Measurements from ENCODE around the gene MICAL2.

MICAL2 gene

DNA sequence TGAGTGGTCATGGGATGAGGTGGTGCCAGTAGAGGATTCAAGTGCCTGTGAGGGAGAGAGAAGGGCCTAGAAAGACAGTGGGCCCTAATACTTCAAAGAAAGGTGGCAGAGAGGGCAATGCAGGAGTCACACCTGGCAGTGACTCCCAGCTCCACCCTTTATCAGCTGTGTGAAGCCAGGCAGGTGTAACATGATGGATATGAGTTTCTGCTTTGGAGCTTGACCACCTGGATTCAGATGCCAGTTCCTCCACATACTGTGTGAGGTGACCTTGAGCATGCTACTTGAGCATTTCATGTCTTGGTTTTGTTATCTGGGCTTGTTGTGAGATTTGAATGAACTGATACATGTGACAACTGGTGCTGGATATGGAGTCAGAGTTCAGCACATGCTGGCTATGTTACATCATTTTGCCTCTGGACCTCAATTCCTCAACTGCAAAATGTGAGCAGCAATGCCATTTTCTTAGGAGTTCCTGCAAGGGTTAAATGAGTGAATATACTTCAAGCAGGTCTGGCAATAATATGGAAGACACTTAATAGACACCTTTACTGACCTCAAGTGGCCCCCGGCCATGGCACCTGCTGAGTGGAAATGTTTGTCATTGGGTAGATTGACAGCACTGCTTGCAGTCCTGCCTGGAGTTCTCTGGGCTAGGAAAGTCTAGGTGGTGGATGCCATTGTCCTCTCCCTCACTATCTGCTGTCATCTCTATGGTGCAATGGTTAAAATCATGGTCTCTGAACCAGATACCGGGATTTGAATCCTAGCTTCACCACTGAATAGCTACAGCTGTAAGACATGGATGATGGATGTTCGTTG is 83.3 kb downstream of the MICAL2 start:
- Histone ChIP-seq H3K36me3 (ENCODE audit: control insufficient read depth in 2 of 2, insufficient read depth in 2 of 2, low read length in 2 of 2) (peaks cover 5 to 16% of the 10 kb centered on the region in 2 donors), H3K4me3 (ENCODE audit: low read length in 2 of 2) (no peak overlapping the region), H3K9ac (ENCODE audit: low read length in 2 of 2) (no peak overlapping the region), H3K27ac (ENCODE audit: low read length) (no peak overlapping the region), H3K27me3 (ENCODE audit: control insufficient read depth in 1 of 2, insufficient read depth in 2 of 2, low read length in 2 of 2) (no peaks in the 10 kb centered on the region), H3K9me3 (ENCODE audit: control insufficient read depth in 2 of 2, low read length in 2 of 2) (no peaks in the 10 kb centered on the region), H3K4me1 (ENCODE audit: control insufficient read depth, insufficient read depth, low read length) (peaks cover 16% of the 10 kb centered on the region)

DNA sequence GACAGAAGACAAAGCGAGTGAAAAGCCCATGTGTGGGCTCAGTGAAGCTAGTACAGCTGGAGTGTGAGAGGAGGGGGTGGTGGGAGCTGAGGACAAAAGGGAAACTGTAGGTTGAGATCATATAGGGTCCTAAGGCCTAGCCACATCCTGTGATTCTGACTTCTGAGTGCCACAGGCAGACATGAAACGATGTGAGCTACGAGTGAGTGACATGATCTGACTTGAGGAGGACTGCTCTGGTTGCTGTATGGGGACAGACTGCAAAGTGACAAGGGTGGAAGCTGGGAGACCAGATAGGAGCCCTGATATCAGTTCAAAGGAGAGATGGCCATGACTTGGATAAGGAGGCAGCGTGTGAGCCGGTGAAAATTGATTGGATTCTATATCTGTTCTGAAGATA is 85.4 kb downstream of the MICAL2 start:
- Histone ChIP-seq H3K4me1 (ENCODE audit: control insufficient read depth, insufficient read depth, low read length) (peaks cover 31% of the 10 kb centered on the region), H3K4me3 (ENCODE audit: low read length in 2 of 2) (no peak overlapping the region), H3K27me3 (ENCODE audit: control insufficient read depth in 1 of 2, insufficient read depth in 2 of 2, low read length in 2 of 2) (no peaks in the 10 kb centered on the region), H3K27ac (ENCODE audit: low read length) (no peak overlapping the region), H3K9me3 (ENCODE audit: control insufficient read depth in 2 of 2, low read length in 2 of 2) (no peaks in the 10 kb centered on the region), H3K36me3 (ENCODE audit: control insufficient read depth in 2 of 2, insufficient read depth in 2 of 2, low read length in 2 of 2) (peaks cover 0 to 16% of the 10 kb centered on the region in 2 donors), H3K9ac (ENCODE audit: low read length in 2 of 2) (no peak overlapping the region)

- Histone ChIP-seq H3K27ac (ENCODE audit: low read length) (no peak overlapping the region), H3K9me3 (ENCODE audit: control insufficient read depth in 2 of 2, low read length in 2 of 2) (no peaks in the 10 kb centered on the region), H3K36me3 (ENCODE audit: control insufficient read depth in 2 of 2, insufficient read depth in 2 of 2, low read length in 2 of 2) (peaks cover 0 to 16% of the 10 kb centered on the region in 2 donors), H3K9ac (ENCODE audit: low read length in 2 of 2) (no peak overlapping the region), H3K27me3 (ENCODE audit: control insufficient read depth in 1 of 2, insufficient read depth in 2 of 2, low read length in 2 of 2) (no peaks in the 10 kb centered on the region), H3K4me1 (ENCODE audit: control insufficient read depth, insufficient read depth, low read length) (peaks cover 36% of the 10 kb centered on the region), H3K4me3 (ENCODE audit: low read length in 2 of 2) (peak overlapping the region in 1 of 2 donors; percentile 23)
These were observed 85.9 kb downstream of the MICAL2 start for GRCh38 chr11:12196308-12196707.

DNA sequence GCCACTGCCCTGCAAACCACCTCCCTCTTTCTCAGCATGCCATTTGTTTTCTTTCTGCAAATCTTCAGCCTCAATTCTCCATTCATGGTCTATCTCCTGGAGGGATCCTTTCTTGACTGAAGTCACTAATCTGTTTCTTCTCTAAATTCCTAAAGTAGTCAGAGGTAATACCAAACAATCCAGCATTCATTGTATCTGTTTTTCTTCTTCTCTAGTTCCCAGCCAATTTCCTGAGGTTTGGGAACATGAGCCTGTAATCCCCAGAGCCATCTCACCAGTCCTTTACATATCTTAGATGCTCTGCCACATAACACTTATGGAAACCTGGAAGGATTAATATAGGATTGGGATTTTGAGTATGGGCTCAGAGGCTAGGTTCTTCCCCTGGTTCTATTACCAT is 86.5 kb downstream of the MICAL2 start:
- Histone ChIP-seq H3K4me3 (ENCODE audit: low read length in 2 of 2) (no peak overlapping the region), H3K9me3 (ENCODE audit: control insufficient read depth in 2 of 2, low read length in 2 of 2) (no peaks in the 10 kb centered on the region), H3K27ac (ENCODE audit: low read length) (no peak overlapping the region), H3K36me3 (ENCODE audit: control insufficient read depth in 2 of 2, insufficient read depth in 2 of 2, low read length in 2 of 2) (peaks cover 0 to 16% of the 10 kb centered on the region in 2 donors), H3K27me3 (ENCODE audit: control insufficient read depth in 1 of 2, insufficient read depth in 2 of 2, low read length in 2 of 2) (no peaks in the 10 kb centered on the region), H3K4me1 (ENCODE audit: control insufficient read depth, insufficient read depth, low read length) (peaks cover 40% of the 10 kb centered on the region), H3K9ac (ENCODE audit: low read length in 2 of 2) (no peak overlapping the region)

DNA sequence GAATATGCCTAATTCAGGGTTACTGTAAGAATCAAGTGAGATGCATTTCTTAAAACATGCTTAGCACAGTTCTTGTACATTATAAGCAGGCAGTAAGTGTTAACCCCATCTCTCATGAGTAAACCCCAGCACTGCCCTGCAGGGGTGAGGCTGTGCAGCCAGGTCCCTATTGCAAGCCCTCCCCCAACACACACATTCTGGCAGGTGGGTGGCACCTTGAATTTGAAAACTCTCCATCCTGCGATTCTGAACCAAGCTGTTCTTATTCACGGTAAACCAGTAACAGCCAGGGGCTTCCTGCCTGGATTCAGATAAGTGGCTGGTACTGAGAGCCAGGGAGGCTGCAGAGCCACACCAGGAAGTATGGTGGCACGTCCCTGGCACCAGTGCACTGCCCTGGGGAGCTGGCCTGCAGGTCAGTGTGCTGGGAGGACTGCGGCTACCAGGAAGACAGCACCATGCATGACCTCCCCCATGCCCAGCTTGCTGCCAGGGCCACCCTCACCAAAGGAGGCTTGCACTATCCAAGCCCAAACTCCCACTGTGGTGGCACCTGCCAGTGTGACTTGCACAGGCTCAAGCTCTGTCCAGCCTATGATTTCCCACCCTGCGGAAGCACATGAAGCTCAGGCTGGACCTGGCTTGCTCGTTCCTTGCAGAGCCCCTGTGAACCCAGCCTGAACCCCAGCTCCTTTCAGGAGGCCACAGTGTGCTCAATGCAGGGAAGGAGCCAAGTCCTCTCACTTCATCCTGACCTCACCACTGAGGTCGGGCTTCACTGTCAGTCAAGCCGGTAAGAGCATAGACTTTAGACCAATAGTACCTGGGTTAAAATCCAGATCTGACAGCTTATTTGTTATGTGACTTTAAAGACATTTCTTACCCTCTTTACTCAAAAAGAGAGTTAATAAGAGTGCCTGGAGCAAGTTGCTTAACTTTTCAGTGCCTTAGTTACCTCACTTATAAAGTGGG is 88.1 kb downstream of the MICAL2 start:
- no peak overlapping the region for H3K4me3 ChIP-seq (ENCODE audit: low read length in 2 of 2)
- H3K4me1 ChIP-seq (ENCODE audit: control insufficient read depth, insufficient read depth, low read length), result peaks cover 36% of the 10 kb centered on the region
- no peaks in the 10 kb centered on the region for H3K9me3 ChIP-seq (ENCODE audit: control insufficient read depth in 2 of 2, low read length in 2 of 2)
- peaks cover 0 to 12% of the 10 kb centered on the region in 2 donors for H3K36me3 ChIP-seq (ENCODE audit: control insufficient read depth in 2 of 2, insufficient read depth in 2 of 2, low read length in 2 of 2)
- no peak overlapping the region for H3K9ac ChIP-seq (ENCODE audit: low read length in 2 of 2)
- peak overlapping the region; percentile 66 for H3K27ac ChIP-seq (ENCODE audit: low read length)
- H3K27me3 ChIP-seq (ENCODE audit: control insufficient read depth in 1 of 2, insufficient read depth in 2 of 2, low read length in 2 of 2), result no peaks in the 10 kb centered on the region

DNA sequence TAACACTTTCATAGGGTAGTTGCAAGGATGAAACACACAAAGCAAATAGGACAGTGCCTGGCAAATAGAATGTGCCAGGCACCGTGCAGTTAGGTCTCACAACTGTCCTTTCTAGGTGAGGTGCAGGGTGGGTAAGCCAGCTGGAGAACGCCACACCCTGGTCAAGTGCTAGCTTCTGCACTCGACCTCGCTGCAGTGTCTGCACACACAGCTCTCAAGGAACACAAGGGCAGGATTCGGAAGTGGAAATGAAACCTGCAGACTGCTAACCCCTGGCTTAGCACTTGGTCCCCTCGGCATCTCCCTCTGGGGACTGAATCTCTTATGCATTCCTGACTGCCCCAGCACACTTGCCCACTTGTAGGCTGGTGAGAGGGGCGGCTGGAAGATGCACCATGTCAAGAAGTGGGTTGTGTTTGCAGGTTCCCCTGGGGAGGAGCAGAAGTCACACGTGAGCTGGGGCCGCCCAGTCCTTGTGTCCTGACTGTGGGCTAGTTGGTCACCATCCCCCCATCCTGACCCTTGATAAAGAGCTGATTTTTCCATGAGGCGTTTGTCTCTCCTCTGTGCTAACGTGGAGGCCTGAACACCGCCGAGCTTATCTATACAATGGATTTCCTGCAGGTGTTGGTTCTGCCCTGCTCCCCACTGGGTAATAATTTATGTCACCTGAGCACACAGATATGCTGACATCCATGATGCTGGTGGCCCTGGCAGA is 89.0 kb downstream of the MICAL2 start:
- Histone ChIP-seq H3K4me3 (ENCODE audit: low read length in 2 of 2) (no peak overlapping the region), H3K9me3 (ENCODE audit: control insufficient read depth in 2 of 2, low read length in 2 of 2) (no peaks in the 10 kb centered on the region), H3K27me3 (ENCODE audit: control insufficient read depth in 1 of 2, insufficient read depth in 2 of 2, low read length in 2 of 2) (no peaks in the 10 kb centered on the region), H3K4me1 (ENCODE audit: control insufficient read depth, insufficient read depth, low read length) (peaks cover 36% of the 10 kb centered on the region), H3K9ac (ENCODE audit: low read length in 2 of 2) (no peak overlapping the region), H3K36me3 (ENCODE audit: control insufficient read depth in 2 of 2, insufficient read depth in 2 of 2, low read length in 2 of 2) (peaks cover 5 to 19% of the 10 kb centered on the region in 2 donors), H3K27ac (ENCODE audit: low read length) (peak overlapping the region; percentile 66)

GRCh38 chr11:12200279-12200990 is 90.0 kb downstream of the MICAL2 start:
- Histone ChIP-seq H3K4me3 (ENCODE audit: low read length in 2 of 2) (no peak overlapping the region), H3K4me1 (ENCODE audit: control insufficient read depth, insufficient read depth, low read length) (peaks cover 42% of the 10 kb centered on the region), H3K9me3 (ENCODE audit: control insufficient read depth in 2 of 2, low read length in 2 of 2) (no peaks in the 10 kb centered on the region), H3K36me3 (ENCODE audit: control insufficient read depth in 2 of 2, insufficient read depth in 2 of 2, low read length in 2 of 2) (peaks cover 12 to 26% of the 10 kb centered on the region in 2 donors), H3K27ac (ENCODE audit: low read length) (peak overlapping the region; percentile 66), H3K9ac (ENCODE audit: low read length in 2 of 2) (peak overlapping the region in 1 of 2 donors; percentile 36), H3K27me3 (ENCODE audit: control insufficient read depth in 1 of 2, insufficient read depth in 2 of 2, low read length in 2 of 2) (no peaks in the 10 kb centered on the region)

GRCh38 chr11:12200991-12201985 is 90.9 kb downstream of the MICAL2 start:
- Histone ChIP-seq H3K27me3 (ENCODE audit: control insufficient read depth in 1 of 2, insufficient read depth in 2 of 2, low read length in 2 of 2) (no peaks in the 10 kb centered on the region), H3K36me3 (ENCODE audit: control insufficient read depth in 2 of 2, insufficient read depth in 2 of 2, low read length in 2 of 2) (peaks cover 15 to 31% of the 10 kb centered on the region in 2 donors), H3K9ac (ENCODE audit: low read length in 2 of 2) (no peak overlapping the region), H3K4me1 (ENCODE audit: control insufficient read depth, insufficient read depth, low read length) (peaks cover 43% of the 10 kb centered on the region), H3K9me3 (ENCODE audit: control insufficient read depth in 2 of 2, low read length in 2 of 2) (no peaks in the 10 kb centered on the region), H3K4me3 (ENCODE audit: low read length in 2 of 2) (peak overlapping the region in 1 of 2 donors; percentile 22), H3K27ac (ENCODE audit: low read length) (peak overlapping the region; percentile 66)

- Histone ChIP-seq H3K27me3 (ENCODE audit: control insufficient read depth in 1 of 2, insufficient read depth in 2 of 2, low read length in 2 of 2) (no peaks in the 10 kb centered on the region), H3K9me3 (ENCODE audit: control insufficient read depth in 2 of 2, low read length in 2 of 2) (no peaks in the 10 kb centered on the region), H3K36me3 (ENCODE audit: control insufficient read depth in 2 of 2, insufficient read depth in 2 of 2, low read length in 2 of 2) (peaks cover 24 to 38% of the 10 kb centered on the region in 2 donors), H3K27ac (ENCODE audit: low read length) (no peak overlapping the region), H3K9ac (ENCODE audit: low read length in 2 of 2) (no peak overlapping the region), H3K4me1 (ENCODE audit: control insufficient read depth, insufficient read depth, low read length) (peaks cover 38% of the 10 kb centered on the region), H3K4me3 (ENCODE audit: low read length in 2 of 2) (no peak overlapping the region)
These were observed 92.4 kb downstream of the MICAL2 start for GRCh38 chr11:12202661-12203310.

Measured in stomach smooth muscle (tissue), 2 donors.